HG03571 (cell line): ENCODE data around the gene GARNL3.

Experiments used
- ATAC-seq: cut with Tn5 transposase; IDR thresholded peaks from one replicate; pipeline ENCODE4 v1.9.1; 2021; ENCODE audit not compliant: unreplicated experiment

Gene GARNL3

GRCh38 chr9:127308652-127309434 is 44.3 kb downstream of the GARNL3 start:
- no peak for ATAC-seq

GRCh38 chr9:127309715-127310114 is 45.1 kb downstream of the GARNL3 start:
- no peak for ATAC-seq

- ATAC-seq = no peak
Measured at GRCh38 chr9:127311239-127311741, 46.7 kb downstream of the GARNL3 start.

- ATAC-seq = no peak
Measured at GRCh38 chr9:127313042-127313560, 48.5 kb downstream of the GARNL3 start.

GRCh38 chr9:127314911-127315310 is 50.3 kb downstream of the GARNL3 start:
- ATAC-seq = no peak

- no peak for ATAC-seq
Measured at GRCh38 chr9:127316586-127317323, 52.2 kb downstream of the GARNL3 start.

GRCh38 chr9:127318651-127319167 is 54.1 kb downstream of the GARNL3 start:
- ATAC-seq = no peak

DNA sequence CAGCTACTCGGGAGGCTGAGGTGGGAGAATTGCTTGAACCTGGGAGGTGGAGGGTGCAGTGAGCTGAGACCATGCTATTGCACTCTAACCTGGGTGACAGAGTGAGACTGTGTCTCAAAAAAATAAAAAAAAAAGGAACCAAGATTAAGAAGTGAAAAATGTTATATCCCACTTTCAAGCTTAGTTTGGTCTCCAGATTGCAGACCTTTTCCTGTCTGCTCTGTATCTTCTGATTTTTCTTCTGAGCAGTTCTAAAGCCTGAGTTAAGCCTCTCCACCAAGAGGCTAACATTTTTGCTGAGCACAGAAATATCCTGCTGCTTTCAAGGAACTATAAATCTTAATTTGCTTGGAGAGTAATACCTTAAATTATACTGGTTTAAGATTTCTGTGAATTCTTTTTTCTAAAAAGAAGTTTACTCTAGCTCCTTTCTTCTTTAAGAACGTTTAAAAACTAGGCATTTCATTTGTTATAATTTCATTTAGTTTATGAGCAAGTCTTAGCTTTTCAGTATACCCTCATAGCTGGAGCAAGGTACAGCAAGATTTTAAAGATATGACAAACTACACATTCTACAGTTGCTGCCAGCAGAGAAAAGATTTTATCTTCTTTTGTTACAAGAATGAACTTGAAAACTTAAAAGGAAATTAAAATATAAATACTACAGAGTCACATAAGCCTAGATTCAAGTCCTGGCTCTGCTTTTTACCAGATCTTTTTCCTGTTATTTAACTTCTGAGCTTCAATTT is 55.0 kb downstream of the GARNL3 start:
- no peak for ATAC-seq

DNA sequence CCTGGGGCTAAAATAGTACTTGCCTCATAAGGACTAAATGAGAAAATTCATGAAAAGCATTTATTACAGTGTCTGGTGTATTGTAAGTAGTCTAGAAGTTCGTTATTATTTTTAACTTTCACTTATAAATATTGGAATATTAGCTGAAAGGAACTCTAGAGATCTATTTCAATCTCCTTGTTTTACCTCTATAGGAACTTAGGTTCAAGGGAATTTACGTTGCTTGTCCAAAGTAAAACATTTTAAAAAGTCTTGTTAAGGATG is 55.5 kb downstream of the GARNL3 start:
- ATAC-seq = no peak

DNA sequence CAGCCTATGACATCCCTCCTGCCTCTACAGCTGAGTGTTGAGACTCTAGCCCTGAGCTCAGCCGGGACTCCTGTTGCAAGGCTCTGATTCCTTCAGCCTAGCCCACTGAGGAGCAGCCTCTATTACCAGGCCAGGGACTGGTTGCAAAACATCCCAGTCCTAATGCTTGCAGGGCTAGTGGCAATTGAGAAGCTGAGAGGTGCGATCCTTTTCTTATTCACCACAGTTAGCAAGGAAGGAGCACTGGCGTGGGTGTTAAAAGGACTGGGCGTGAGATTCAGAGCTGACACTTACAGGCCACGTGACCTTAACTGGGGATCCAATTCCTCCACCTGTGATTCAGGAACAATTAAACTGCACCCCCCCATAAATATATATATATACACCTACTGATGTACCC is 58.8 kb downstream of the GARNL3 start:
- no peak for ATAC-seq

GRCh38 chr9:127330501-127330900 is 65.9 kb downstream of the GARNL3 start:
- ATAC-seq = no peak

DNA sequence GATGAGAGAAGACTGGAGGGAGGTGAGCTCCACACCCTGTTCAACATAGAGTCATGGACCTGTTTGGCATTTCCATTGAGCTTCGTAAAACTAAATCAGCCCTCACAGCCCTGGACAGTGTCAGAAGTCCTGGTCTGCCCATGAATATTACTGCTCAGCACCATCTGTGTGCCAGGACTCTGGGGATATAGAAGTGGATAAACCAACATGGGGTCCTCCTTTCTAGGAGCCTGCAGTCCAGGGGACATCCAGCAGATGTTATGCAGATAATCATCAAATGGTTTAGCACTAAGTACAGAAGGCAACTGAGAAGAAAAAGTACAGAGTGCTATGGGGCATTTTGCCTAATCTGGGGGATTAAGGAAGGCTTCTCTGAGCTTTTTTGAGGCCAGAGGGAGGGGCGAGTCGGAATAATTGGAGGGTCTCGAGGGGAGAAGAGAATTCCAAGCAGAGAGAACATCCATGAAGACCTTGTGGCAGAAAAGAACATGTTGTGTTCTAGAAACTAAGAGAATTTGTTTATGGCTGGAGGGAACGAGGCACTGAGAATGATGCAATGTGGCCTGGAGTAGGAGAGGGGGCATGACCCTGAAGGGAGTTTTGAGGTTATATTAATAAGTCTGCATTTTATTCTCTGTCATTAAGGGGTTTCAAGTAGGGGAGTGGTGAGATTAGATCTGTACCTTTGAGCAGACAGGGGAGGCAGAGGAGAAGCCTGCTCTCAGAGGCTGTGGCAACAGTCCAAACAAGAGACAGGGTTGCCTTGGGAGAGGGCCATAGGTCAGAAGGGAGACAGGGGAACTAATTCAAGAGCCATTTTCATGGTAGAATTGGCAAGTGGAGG is 68.9 kb downstream of the GARNL3 start:
- ATAC-seq = no peak

DNA sequence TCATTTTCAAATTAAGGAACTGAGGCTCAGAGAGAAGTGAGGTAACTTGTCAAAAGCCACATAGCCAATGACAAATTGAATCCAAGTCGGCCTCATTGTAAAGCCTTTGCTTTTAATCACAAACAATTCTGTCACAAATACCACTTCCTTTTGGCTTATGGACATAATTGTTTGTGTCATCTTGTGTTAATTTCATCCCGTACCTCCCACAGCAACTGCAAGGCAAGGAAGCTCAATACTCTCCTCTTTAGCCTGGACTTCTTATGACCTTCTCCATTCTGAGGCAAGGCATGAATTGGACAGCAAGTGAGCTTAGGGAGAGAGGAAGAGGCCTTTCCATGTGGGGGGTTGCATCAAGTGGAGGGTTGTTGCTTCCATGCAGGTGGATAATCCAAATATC is 70.2 kb downstream of the GARNL3 start:
- ATAC-seq = no peak

- ATAC-seq = no peak
Measured at GRCh38 chr9:127336086-127336485, 71.5 kb downstream of the GARNL3 start.

DNA sequence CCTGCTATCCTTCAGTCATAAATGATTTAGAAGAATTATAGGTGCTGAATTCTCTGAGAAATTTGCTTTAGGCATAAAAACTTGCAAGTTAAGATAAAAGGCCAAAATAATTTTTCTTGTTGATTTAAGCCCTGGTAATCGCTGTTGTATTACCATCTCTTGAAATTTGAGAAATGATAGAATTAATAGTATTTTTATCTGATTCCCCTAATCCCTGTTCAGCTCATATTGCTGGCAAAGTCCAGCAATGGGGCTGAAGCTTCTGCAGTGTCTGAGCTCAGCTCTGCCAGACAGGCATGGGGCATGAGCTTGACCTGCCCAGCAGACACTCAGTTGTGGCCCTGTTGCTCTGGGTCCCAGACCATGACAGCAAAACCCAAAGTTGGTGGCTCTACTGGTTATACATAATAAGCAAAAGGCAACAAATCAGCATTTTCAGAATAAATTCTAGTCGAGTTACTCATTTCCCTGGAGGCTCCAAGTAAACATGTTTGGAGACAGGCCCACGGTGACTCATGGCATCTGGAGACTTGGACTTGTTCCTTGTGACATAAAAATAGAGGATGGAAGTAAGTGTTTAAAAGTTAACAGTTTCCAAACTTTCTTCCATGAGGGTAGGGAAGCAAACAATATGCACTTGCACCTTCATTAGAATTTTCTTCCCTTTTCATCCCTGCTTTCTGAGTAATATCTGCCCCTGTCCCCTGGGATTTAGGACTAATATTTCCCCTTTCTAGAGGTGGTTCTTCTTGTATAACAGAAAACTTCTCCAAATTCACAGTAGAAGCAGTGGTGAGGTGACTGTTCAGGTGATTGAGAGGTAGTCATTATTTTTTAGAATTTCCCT is 72.2 kb downstream of the GARNL3 start:
- no peak for ATAC-seq

DNA sequence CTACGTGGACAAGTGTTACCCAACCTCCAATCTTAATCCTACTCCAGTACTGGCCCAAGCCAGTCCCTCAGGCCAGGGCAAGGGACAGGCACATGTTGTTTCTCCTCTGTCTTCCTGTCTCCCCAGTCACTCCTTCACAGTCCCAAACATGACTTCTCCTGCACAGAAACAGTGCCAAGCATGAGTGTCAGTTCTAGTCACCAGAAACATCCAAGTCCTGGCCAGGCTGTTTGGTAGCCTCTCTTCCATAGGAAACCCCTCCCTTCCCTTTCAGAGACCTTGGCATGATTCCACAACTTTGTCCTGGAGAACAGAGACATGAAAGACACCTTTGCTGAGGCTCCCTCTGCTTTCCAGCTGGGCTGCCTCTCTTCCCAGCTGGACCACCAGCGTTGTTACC is 76.1 kb downstream of the GARNL3 start:
- ATAC-seq = no peak

DNA sequence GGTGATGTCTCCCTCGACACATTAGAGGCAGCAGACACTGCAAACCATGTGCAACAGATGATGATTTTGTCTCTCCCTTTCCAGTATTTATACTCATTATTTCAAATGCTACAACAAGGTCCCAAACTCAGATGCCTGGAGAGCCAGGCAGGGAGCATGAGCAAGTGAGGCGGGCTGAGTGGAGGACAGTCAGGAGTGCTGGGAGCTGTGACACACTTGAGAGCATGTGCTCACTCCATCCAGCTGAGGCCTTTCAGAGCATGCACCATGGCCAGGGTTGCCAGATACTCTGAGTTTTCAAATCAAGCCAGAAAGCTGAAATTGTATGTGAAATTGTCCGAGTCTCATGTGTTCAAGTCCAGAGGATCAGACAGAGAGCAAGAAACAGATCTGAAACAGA is 76.6 kb downstream of the GARNL3 start:
- no peak for ATAC-seq

GRCh38 chr9:127344368-127345000 is 79.9 kb downstream of the GARNL3 start:
- ATAC-seq = no peak

DNA sequence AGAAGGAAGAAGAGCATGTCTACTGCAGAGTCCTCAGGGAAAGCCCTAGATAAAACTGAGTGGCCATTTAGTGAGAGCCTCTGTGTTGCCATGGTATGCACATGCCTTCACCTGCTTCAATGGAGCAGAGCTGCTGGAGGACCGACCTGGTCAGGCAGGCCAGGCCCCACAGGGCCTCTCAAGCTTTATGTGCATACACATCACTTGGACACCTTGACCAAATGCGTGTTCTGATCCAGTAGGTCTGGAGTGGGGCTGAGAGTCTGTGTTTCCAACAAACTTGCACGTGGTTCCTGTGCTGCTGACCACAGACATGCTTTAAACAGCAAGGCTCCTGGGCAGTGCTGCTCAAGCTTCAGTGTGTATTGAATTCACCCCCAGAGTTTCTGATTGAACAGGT is 81.0 kb downstream of the GARNL3 start:
- no peak for ATAC-seq
